Glomerular visceral epithelial cell (primary cell): Measurements from ENCODE around the gene NUDT21.

ENCODE experiments used
- DNase-seq: peaks from one replicate; pipeline ENCODE4 v3.0.0-alpha.2; 2016; ENCODE audit errors: extremely low spot score

NUDT21 gene

GRCh38 chr16:56462064-56462796 is 11.1 kb upstream of the NUDT21 start:
- DNase-seq: no peak

- DNase-seq: no peak
Observed at GRCh38 chr16:56460101-56460500, 9.0 kb upstream of the NUDT21 start.

- no peak for DNase-seq
Observed at GRCh38 chr16:56457927-56458470, 6.9 kb upstream of the NUDT21 start.

- peak; percentile 16 for DNase-seq
Observed at GRCh38 chr16:56451753-56452689, 889 bp upstream of the NUDT21 start.

GRCh38 chr16:56450275-56450985 is 702 bp downstream of the NUDT21 start:
- DNase-seq: no peak

GRCh38 chr16:56448005-56448404 is 3.1 kb downstream of the NUDT21 start:
- no peak for DNase-seq

GRCh38 chr16:56447286-56447685 is 3.8 kb downstream of the NUDT21 start:
- DNase-seq: no peak

GRCh38 chr16:56438038-56438437 is 13.1 kb downstream of the NUDT21 start:
- no peak for DNase-seq

GRCh38 chr16:56436258-56436657 is 14.9 kb downstream of the NUDT21 start:
- no peak for DNase-seq

GRCh38 chr16:56428091-56428490 is 23.0 kb downstream of the NUDT21 start:
- no peak for DNase-seq

GRCh38 chr16:56426585-56426984 is 24.5 kb downstream of the NUDT21 start:
- peak; percentile 39 for DNase-seq

- DNase-seq: peak; percentile 83
Observed at GRCh38 chr16:56425439-56425832, 25.7 kb downstream of the NUDT21 start, which contains the start of gene AMFR. AMFR (minus strand) TSS chr16:56425545; CDS start chr16:56425327, 218 bp downstream.

GRCh38 chr16:56424791-56425438 is 26.2 kb downstream of the NUDT21 start:
- DNase-seq: peak; percentile 15

- DNase-seq: no peak
Observed at GRCh38 chr16:56424404-56424764, 26.7 kb downstream of the NUDT21 start.

- no peak for DNase-seq
Observed at GRCh38 chr16:56423584-56424403, 27.3 kb downstream of the NUDT21 start.

- DNase-seq: no peak
Observed at GRCh38 chr16:56422896-56423441, 28.2 kb downstream of the NUDT21 start.

- no peak for DNase-seq
Observed at GRCh38 chr16:56421976-56422669, 29.0 kb downstream of the NUDT21 start.

- DNase-seq: no peak
Observed at GRCh38 chr16:56421313-56421712, 29.8 kb downstream of the NUDT21 start.

- no peak for DNase-seq
Observed at GRCh38 chr16:56420613-56421012, 30.5 kb downstream of the NUDT21 start.
